Measurements from ENCODE around the gene NCLN. TPM values are rescaled to one million over a fixed set of nuclear protein-coding genes. Genes with fewer than 3 reads are reported as not detected.

The NCLN gene
- total and polyA plus RNA-seq, 9 of the 15 experiments (the other 6 are each of a cell fraction or from before 2014, with no cell fraction given) = 3.8 to 126 (median 39.6) TPM

- TF ChIP-seq, protein P1, sequence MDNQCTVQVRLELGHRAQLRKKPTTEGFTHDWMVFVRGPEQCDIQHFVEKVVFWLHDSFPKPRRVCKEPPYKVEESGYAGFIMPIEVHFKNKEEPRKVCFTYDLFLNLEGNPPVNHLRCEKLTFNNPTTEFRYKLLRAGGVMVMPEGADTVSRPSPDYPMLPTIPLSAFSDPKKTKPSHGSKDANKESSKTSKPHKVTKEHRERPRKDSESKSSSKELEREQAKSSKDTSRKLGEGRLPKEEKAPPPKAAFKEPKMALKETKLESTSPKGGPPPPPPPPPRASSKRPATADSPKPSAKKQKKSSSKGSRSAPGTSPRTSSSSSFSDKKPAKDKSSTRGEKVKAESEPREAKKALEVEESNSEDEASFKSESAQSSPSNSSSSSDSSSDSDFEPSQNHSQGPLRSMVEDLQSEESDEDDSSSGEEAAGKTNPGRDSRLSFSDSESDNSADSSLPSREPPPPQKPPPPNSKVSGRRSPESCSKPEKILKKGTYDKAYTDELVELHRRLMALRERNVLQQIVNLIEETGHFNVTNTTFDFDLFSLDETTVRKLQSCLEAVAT (IDR thresholded peaks at IDR 0.05) = peak; percentile 41 to 79; a peak in 1 of 4 replicates
- no peak for TF ChIP-seq POLR2B (IDR thresholded peaks at IDR 0.05; ENCODE audit: low read depth, partially characterized antibody)
- TF ChIP-seq, protein P2, sequence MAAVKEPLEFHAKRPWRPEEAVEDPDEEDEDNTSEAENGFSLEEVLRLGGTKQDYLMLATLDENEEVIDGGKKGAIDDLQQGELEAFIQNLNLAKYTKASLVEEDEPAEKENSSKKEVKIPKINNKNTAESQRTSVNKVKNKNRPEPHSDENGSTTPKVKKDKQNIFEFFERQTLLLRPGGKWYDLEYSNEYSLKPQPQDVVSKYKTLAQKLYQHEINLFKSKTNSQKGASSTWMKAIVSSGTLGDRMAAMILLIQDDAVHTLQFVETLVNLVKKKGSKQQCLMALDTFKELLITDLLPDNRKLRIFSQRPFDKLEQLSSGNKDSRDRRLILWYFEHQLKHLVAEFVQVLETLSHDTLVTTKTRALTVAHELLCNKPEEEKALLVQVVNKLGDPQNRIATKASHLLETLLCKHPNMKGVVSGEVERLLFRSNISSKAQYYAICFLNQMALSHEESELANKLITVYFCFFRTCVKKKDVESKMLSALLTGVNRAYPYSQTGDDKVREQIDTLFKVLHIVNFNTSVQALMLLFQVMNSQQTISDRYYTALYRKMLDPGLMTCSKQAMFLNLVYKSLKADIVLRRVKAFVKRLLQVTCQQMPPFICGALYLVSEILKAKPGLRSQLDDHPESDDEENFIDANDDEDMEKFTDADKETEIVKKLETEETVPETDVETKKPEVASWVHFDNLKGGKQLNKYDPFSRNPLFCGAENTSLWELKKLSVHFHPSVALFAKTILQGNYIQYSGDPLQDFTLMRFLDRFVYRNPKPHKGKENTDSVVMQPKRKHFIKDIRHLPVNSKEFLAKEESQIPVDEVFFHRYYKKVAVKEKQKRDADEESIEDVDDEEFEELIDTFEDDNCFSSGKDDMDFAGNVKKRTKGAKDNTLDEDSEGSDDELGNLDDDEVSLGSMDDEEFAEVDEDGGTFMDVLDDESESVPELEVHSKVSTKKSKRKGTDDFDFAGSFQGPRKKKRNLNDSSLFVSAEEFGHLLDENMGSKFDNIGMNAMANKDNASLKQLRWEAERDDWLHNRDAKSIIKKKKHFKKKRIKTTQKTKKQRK (IDR thresholded peaks at IDR 0.05; ENCODE audit: borderline replicate concordance, low read depth, low read length) = no peak
- no peak for TF ChIP-seq ZNF354B (CRISPR knock-in tag; IDR thresholded peaks at IDR 0.05)
- TF ChIP-seq RBM17 (IDR thresholded peaks at IDR 0.05; ENCODE audit: borderline replicate concordance, low read depth, low read length) = no peak
- TF ChIP-seq NBN (IDR thresholded peaks at IDR 0.05; ENCODE audit: low read depth) = 0 out of 2 replicates have a peak, but pooled peaks have one; percentile 27
- TF ChIP-seq NFRKB (IDR thresholded peaks at IDR 0.05; ENCODE audit: low read depth) = no peak
- TF ChIP-seq, protein P3, sequence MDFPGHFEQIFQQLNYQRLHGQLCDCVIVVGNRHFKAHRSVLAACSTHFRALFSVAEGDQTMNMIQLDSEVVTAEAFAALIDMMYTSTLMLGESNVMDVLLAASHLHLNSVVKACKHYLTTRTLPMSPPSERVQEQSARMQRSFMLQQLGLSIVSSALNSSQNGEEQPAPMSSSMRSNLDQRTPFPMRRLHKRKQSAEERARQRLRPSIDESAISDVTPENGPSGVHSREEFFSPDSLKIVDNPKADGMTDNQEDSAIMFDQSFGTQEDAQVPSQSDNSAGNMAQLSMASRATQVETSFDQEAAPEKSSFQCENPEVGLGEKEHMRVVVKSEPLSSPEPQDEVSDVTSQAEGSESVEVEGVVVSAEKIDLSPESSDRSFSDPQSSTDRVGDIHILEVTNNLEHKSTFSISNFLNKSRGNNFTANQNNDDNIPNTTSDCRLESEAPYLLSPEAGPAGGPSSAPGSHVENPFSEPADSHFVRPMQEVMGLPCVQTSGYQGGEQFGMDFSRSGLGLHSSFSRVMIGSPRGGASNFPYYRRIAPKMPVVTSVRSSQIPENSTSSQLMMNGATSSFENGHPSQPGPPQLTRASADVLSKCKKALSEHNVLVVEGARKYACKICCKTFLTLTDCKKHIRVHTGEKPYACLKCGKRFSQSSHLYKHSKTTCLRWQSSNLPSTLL (IDR thresholded peaks at IDR 0.05) = no peak
- TF ChIP-seq MTA2 (IDR thresholded peaks at IDR 0.05; ENCODE audit: low read depth) = 0 out of 2 replicates have a peak, but pooled peaks have one; percentile 15
- peak; percentile 54; the same call in 1 of the 2 replicates for TF ChIP-seq ZNF263 (CRISPR knock-in tag; IDR thresholded peaks at IDR 0.05; ENCODE audit: borderline replicate concordance)
- TF ChIP-seq ZNF282 (CRISPR knock-in tag; IDR thresholded peaks at IDR 0.05) = no peak
- TF ChIP-seq, protein P4, sequence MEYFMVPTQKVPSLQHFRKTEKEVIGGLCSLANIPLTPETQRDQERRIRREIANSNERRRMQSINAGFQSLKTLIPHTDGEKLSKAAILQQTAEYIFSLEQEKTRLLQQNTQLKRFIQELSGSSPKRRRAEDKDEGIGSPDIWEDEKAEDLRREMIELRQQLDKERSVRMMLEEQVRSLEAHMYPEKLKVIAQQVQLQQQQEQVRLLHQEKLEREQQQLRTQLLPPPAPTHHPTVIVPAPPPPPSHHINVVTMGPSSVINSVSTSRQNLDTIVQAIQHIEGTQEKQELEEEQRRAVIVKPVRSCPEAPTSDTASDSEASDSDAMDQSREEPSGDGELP (CRISPR knock-in tag; IDR thresholded peaks at IDR 0.05; ENCODE audit: borderline replicate concordance) = no peak
- no peak for TF ChIP-seq NCOA6 (IDR thresholded peaks at IDR 0.05)
- TF ChIP-seq MIER1 (IDR thresholded peaks at IDR 0.05; ENCODE audit: low read depth) = peak; percentile 98
- TF ChIP-seq ZNF23 (CRISPR knock-in tag; IDR thresholded peaks at IDR 0.05) = no peak
- TF ChIP-seq, protein P5, sequence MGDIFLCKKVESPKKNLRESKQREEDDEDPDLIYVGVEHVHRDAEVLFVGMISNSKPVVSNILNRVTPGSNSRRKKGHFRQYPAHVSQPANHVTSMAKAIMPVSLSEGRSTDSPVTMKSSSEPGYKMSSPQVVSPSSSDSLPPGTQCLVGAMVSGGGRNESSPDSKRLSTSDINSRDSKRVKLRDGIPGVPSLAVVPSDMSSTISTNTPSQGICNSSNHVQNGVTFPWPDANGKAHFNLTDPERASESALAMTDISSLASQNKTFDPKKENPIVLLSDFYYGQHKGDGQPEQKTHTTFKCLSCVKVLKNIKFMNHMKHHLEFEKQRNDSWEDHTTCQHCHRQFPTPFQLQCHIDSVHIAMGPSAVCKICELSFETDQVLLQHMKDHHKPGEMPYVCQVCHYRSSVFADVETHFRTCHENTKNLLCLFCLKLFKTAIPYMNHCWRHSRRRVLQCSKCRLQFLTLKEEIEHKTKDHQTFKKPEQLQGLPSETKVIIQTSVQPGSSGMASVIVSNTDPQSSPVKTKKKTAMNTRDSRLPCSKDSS (IDR thresholded peaks at IDR 0.05; ENCODE audit: low read depth, partially characterized antibody) = no peak
- no peak for TF ChIP-seq ZNF140 (CRISPR knock-in tag; IDR thresholded peaks at IDR 0.05)
- no peak for TF ChIP-seq MECOM (CRISPR knock-in tag; IDR thresholded peaks at IDR 0.05)
Measured at GRCh38 chr19:3243819-3244700, 58.3 kb downstream of the NCLN start (continued).
